Spleen (tissue), 3 donors: ENCODE measurements around the gene LYL1.

ENCODE experiments used
- POLR2A ChIP-seq, 3 donors: fragments of 450-650 bp; IDR thresholded peaks; one replicate each; pipeline ENCODE4 v1.5.1; 2017; ENCODE audit warnings: antibody characterized with exemption in 3 of 3, mild to moderate bottlenecking in 1 of 3
- POLR2AphosphoS5 ChIP-seq, 3 donors: sonication (generic); formaldehyde crosslinking; IDR thresholded peaks; one replicate each; pipeline ENCODE4 v1.5.1; 2017; ENCODE audit warnings: antibody characterized with exemption in 3 of 3

GRCh38 chr19:13077240-13077639, 25.4 kb downstream of the LYL1 start:
- TF ChIP-seq POLR2A (IDR thresholded peaks at IDR 0.05) (no peak), POLR2AphosphoS5 (IDR thresholded peaks at IDR 0.05) (no peak)
